Measurements from ENCODE around the gene RAD51B. TPM values are rescaled to one million over a fixed set of nuclear protein-coding genes. Genes with fewer than 3 reads are reported as not detected.
A peak's percentile ranks its signal among the peaks of the same experiment; 100 is the strongest.
"Not testable (repeated sequence)": the region's sequence is repeated elsewhere in the genome, so short reads cannot be mapped to it uniquely, and the experiment has no call there.

Gene RAD51B
- total RNA-seq, 6 donors from 2014 or later, result 10.6 to 63.9 (median 18.4) TPM

- Histone ChIP-seq H3K36me3 (no peaks in the 10 kb centered on the region), H3K9me3 (no peaks in the 10 kb centered on the region), H3K4me3 (no peak overlapping the region), H3K27me3 (no peaks in the 10 kb centered on the region), H3K27ac (no peak overlapping the region), H3K4me1 (peaks cover 29 to 55% (median 35%) of the 10 kb centered on the region in 4 donors)
- no peak for TF ChIP-seq POLR2AphosphoS5 (IDR thresholded peaks at IDR 0.05)
- no peak for TF ChIP-seq CTCF (IDR thresholded peaks at IDR 0.05)
- no peak for TF ChIP-seq POLR2A (IDR thresholded peaks at IDR 0.05)
- TF ChIP-seq EP300 (IDR thresholded peaks at IDR 0.05), result no peak
- DNase-seq (no peak), ATAC-seq (ENCODE audit: low FRiP score in 2 of 2) (no peak)
- WGBS, 2 donors, result 78 to 86% methylated on average over 5 of the region's 5 CpGs
These were observed 940.4 kb downstream of the RAD51B start for GRCh38 chr14:68759937-68760336.

GRCh38 chr14:68760761-68761160 lies 941.2 kb downstream of the RAD51B start:
- H3K4me1 ChIP-seq, result peaks cover 29 to 50% (median 34%) of the 10 kb centered on the region in 4 donors
- 54 to 89% methylated on average over 2 of the region's 2 CpGs for WGBS, 2 donors
- TF ChIP-seq EP300 (IDR thresholded peaks at IDR 0.05) (no peak), POLR2A (IDR thresholded peaks at IDR 0.05) (no peak), POLR2AphosphoS5 (IDR thresholded peaks at IDR 0.05) (no peak), CTCF (IDR thresholded peaks at IDR 0.05) (no peak)

GRCh38 chr14:68761391-68761790 lies 941.8 kb downstream of the RAD51B start:
- no peak overlapping the region for H3K27ac ChIP-seq
- H3K36me3 ChIP-seq, result no peaks in the 10 kb centered on the region
- no peak overlapping the region for H3K4me3 ChIP-seq
- ATAC-seq (ENCODE audit: low FRiP score in 2 of 2) (no peak), DNase-seq (no peak)
- TF ChIP-seq CTCF (IDR thresholded peaks at IDR 0.05) (no peak), POLR2AphosphoS5 (IDR thresholded peaks at IDR 0.05) (no peak), EP300 (IDR thresholded peaks at IDR 0.05) (no peak), POLR2A (IDR thresholded peaks at IDR 0.05) (no peak)
- peaks cover 28 to 47% (median 31%) of the 10 kb centered on the region in 4 donors for H3K4me1 ChIP-seq
- 90 to 100% methylated on average over 1 of the region's 1 CpG for WGBS, 2 donors
- H3K27me3 ChIP-seq, result no peaks in the 10 kb centered on the region
- no peaks in the 10 kb centered on the region for H3K9me3 ChIP-seq

More at GRCh38 chr14:68760761-68761160, 941.2 kb downstream of the RAD51B start:
- no peaks in the 10 kb centered on the region for H3K27me3 ChIP-seq
- H3K36me3 ChIP-seq, result no peaks in the 10 kb centered on the region
- DNase-seq, result no peak
- no peak overlapping the region for H3K27ac ChIP-seq
- H3K9me3 ChIP-seq, result no peaks in the 10 kb centered on the region
- H3K4me3 ChIP-seq, result no peak overlapping the region
- no peak for ATAC-seq (ENCODE audit: low FRiP score in 2 of 2)

GRCh38 chr14:68762953-68763764 lies 943.6 kb downstream of the RAD51B start:
- Histone ChIP-seq H3K27ac (peak overlapping the region; percentile 24 to 79 (median 71)), H3K9me3 (no peaks in the 10 kb centered on the region), H3K4me3 (no peak overlapping the region), H3K36me3 (no peaks in the 10 kb centered on the region), H3K27me3 (no peaks in the 10 kb centered on the region), H3K4me1 (peaks cover 18 to 37% (median 21%) of the 10 kb centered on the region in 4 donors)
- no peak for DNase-seq
- peak; percentile 66 to 86 for ATAC-seq (ENCODE audit: low FRiP score in 2 of 2)
- WGBS, 2 donors, result 45 to 48% methylated on average over 10 to 11 of the region's 11 CpGs
- TF ChIP-seq POLR2A (IDR thresholded peaks at IDR 0.05), result no peak
- TF ChIP-seq EP300 (IDR thresholded peaks at IDR 0.05), result no peak
- TF ChIP-seq CTCF (IDR thresholded peaks at IDR 0.05), result no peak
- no peak for TF ChIP-seq POLR2AphosphoS5 (IDR thresholded peaks at IDR 0.05)

GRCh38 chr14:68763843-68764242 lies 944.3 kb downstream of the RAD51B start:
- 97 to 99% methylated on average over 4 of the region's 4 CpGs for WGBS, 2 donors
- peaks cover 14 to 35% (median 17%) of the 10 kb centered on the region in 4 donors for H3K4me1 ChIP-seq
- H3K27ac ChIP-seq, result peak overlapping the region in 3 of 4 donors; percentile 24 to 79 (median 73)
- not testable (repeated sequence) for H3K9me3 ChIP-seq; DNase-seq; H3K27me3 ChIP-seq; ATAC-seq (ENCODE audit: low FRiP score in 2 of 2); H3K36me3 ChIP-seq; H3K4me3 ChIP-seq

Data from upper lobe of left lung (tissue), 6 donors.